Panc1 (cell line): ENCODE measurements around the gene RAPSN. TPM values are rescaled to one million over a fixed set of nuclear protein-coding genes. Genes with fewer than 3 reads are reported as not detected.

Experiments used
- ATAC-seq: fragments of 200-7000 bp; cut with Tn5 transposase; 2 replicates; pipeline ENCODE4 v1.9.1; 2020; ENCODE audit warnings: mild to moderate bottlenecking, moderate library complexity
- BruUV-seq: library from RNA; stranded (reverse); fragments of 400-500 nt; replicated peaks from 2 replicates; lab custom pipeline; 2021; lab: Mats Ljungman, UMichigan
- CTCF ChIA-PET: fragments of 300-600 bp; sonication (Branson Sonifier 250); formaldehyde crosslinking; loops from one replicate; lab custom pipeline; 2022; ENCODE audit warnings: antibody characterized with exemption; lab: Charles Lee
- POLR2A ChIA-PET: fragments of 300-600 bp; sonication (Branson Sonifier 250); formaldehyde crosslinking; loops from one replicate; lab custom pipeline; 2022; ENCODE audit warnings: antibody characterized with exemption; lab: Charles Lee
- DNase-seq: peaks from one replicate; pipeline ENCODE4 v3.0.0-alpha.2; 2010; ENCODE audit warnings: low read depth, low spot score
- H3K27ac ChIP-seq: 2 replicates; pipeline ENCODE4 v1.5.1; 2011; ENCODE audit warnings: mild to moderate bottlenecking, low read length, inconsistent platforms
- H3K27me3 ChIP-seq: fragments of 200-500 bp; sonication (Bioruptor generic); 2 replicates; pipeline ENCODE4 v1.6.0; 2014; ENCODE audit warnings: low read length, inconsistent platforms; ENCODE audit not compliant: control insufficient read depth, insufficient read depth
- H3K36me3 ChIP-seq: fragments of 200-500 bp; sonication (Bioruptor generic); 2 replicates; pipeline ENCODE4 v1.5.1; 2014; ENCODE audit warnings: inconsistent platforms, mild to moderate bottlenecking, low read length, moderate library complexity; ENCODE audit not compliant: control insufficient read depth, insufficient read depth
- H3K4me1 ChIP-seq: 2 replicates; pipeline ENCODE4 v1.5.1; 2011; ENCODE audit warnings: inconsistent platforms, mild to moderate bottlenecking, low read length, moderate library complexity; ENCODE audit not compliant: control insufficient read depth, insufficient read depth
- H3K4me3 ChIP-seq, 2 experiments: 2 replicates each; pipeline ENCODE4 v1.5.1; 2011 to 2012; ENCODE audit warnings: low read depth in 2 of 2, low read length in 2 of 2, mild to moderate bottlenecking in 2 of 2, inconsistent platforms in 1 of 2, moderate library complexity in 1 of 2
- H3K9me3 ChIP-seq: fragments of 200-500 bp; sonication (Bioruptor generic); 2 replicates; pipeline ENCODE4 v1.5.1; 2014; ENCODE audit warnings: low read depth, mild to moderate bottlenecking, inconsistent platforms, low read length, moderate library complexity; ENCODE audit not compliant: control insufficient read depth, insufficient read depth
- CTCF ChIP-seq: fragments of 450-650 bp; IDR thresholded peaks from 2 replicates; pipeline ENCODE4 v1.5.1; 2017; ENCODE audit warnings: mild to moderate bottlenecking
- POLR2AphosphoS5 ChIP-seq: IDR thresholded peaks from 2 replicates; pipeline ENCODE4 v1.6.1; 2012; ENCODE audit warnings: mild to moderate bottlenecking, low read depth, low read length, moderate library complexity
- REST ChIP-seq, 2 experiments: IDR thresholded peaks; 2 replicates each; pipeline ENCODE4 v1.6.1; 2011 to 2012; ENCODE audit warnings: low read depth in 2 of 2, control low read depth in 1 of 2, low read length in 1 of 2, mild to moderate bottlenecking in 1 of 2, moderate library complexity in 1 of 2; ENCODE audit not compliant: insufficient read depth in 1 of 2
- SIN3A ChIP-seq: IDR thresholded peaks from 2 replicates; pipeline ENCODE4 v1.6.1; 2012; ENCODE audit warnings: low read depth, mild to moderate bottlenecking, low read length, moderate library complexity, borderline replicate concordance; ENCODE audit not compliant: insufficient read depth
- TCF7L2 ChIP-seq: IDR thresholded peaks from 2 replicates; pipeline ENCODE4 v1.6.1; 2011; ENCODE audit warnings: mild to moderate bottlenecking, low read depth, low read length, inconsistent platforms
- in situ Hi-C: cut with HindIII; loops from 2 replicates; pipeline ENCODE4 v1.10.0; 2016; ENCODE audit warnings: low sequenced_read_pairs, low pct_unique_long_range_greater_than_20kb
- intact Hi-C: fragments of 100-400 bp; cut with micrococcal nuclease; formaldehyde crosslinking; loops from one replicate; pipeline ENCODE4 v1.10.0; 2022; ENCODE audit not compliant: unreplicated experiment
- total RNA-seq: library from RNA; stranded (reverse); gene quantifications from one replicate; pipeline ENCODE4 v1.2.1, GENCODE V29; 2021; ENCODE audit not compliant: unreplicated experiment

The RAPSN gene
- total RNA-seq, 1 experiment from 2014 or later: 1.8 TPM

- Histone ChIP-seq H3K4me1 (no peaks in the 10 kb centered on the region), H3K36me3 (no peaks in the 10 kb centered on the region), H3K27me3 (no peaks in the 10 kb centered on the region), H3K9me3 (no peaks in the 10 kb centered on the region), H3K27ac (no peak overlapping the region), H3K4me3 (no peak overlapping the region)
- DNase-seq: no peak
- ChIA-PET POLR2A (interaction anchor here (0.6 kb wide), 1 partner anchor 134 kb away, joined by 7 read pairs; no protein-coding TSS in a partner anchor), CTCF (no interaction called here)
- BruUV-seq: no TSS peak
- intact Hi-C loops: loop anchor here (5.0 kb wide), 1 partner anchor 79 kb away; no protein-coding TSS in a partner anchor
- in situ Hi-C loops: no loop called here
- TF ChIP-seq REST (IDR thresholded peaks at IDR 0.05; ENCODE audit: insufficient read depth in 1 of 2, low read depth in 2 of 2, low read length in 1 of 2) (no peak), CTCF (no peak), TCF7L2 (no peak), SIN3A (no peak), POLR2AphosphoS5 (no peak)
- no peak for ATAC-seq
Observed at GRCh38 chr11:47451436-47451835, 2.5 kb upstream of the RAPSN start.

- POLR2A ChIA-PET: no interaction called here
- no peak overlapping the region for H3K4me3 ChIP-seq
- H3K36me3 ChIP-seq: no peaks in the 10 kb centered on the region
- H3K27me3 ChIP-seq: no peaks in the 10 kb centered on the region
- no peaks in the 10 kb centered on the region for H3K9me3 ChIP-seq
- no peaks in the 10 kb centered on the region for H3K4me1 ChIP-seq
- no peak for ATAC-seq
- no peak for DNase-seq
- intact Hi-C loops (no loop called here), in situ Hi-C loops (no loop called here)
- CTCF ChIA-PET: no interaction called here
- no peak overlapping the region for H3K27ac ChIP-seq
- BruUV-seq: no TSS peak
- TF ChIP-seq POLR2AphosphoS5 (no peak), CTCF (no peak), TCF7L2 (no peak), SIN3A (no peak), REST (IDR thresholded peaks at IDR 0.05; ENCODE audit: insufficient read depth in 1 of 2, low read depth in 2 of 2, low read length in 1 of 2) (no peak)
Observed at GRCh38 chr11:47449541-47449940, 605 bp upstream of the RAPSN start.
